Stimulated activated naive CD8-positive, alpha-beta T cell treated with anti-CD3 and anti-CD28 coated beads, Interleukin-15, Interleukin-2, amounts not matched to agents 100 U/mL and 50 U/mL, for 24 hours (primary cell): ENCODE data around the gene PZP.

ENCODE experiments used
- ATAC-seq: fragments of 150-1000 bp; cut with Tn5 transposase; one replicate; pipeline ENCODE4 v1.10.0; 2021
- DNase-seq: peaks from one replicate; pipeline ENCODE4 v3.0.0; 2021

PZP gene

DNA sequence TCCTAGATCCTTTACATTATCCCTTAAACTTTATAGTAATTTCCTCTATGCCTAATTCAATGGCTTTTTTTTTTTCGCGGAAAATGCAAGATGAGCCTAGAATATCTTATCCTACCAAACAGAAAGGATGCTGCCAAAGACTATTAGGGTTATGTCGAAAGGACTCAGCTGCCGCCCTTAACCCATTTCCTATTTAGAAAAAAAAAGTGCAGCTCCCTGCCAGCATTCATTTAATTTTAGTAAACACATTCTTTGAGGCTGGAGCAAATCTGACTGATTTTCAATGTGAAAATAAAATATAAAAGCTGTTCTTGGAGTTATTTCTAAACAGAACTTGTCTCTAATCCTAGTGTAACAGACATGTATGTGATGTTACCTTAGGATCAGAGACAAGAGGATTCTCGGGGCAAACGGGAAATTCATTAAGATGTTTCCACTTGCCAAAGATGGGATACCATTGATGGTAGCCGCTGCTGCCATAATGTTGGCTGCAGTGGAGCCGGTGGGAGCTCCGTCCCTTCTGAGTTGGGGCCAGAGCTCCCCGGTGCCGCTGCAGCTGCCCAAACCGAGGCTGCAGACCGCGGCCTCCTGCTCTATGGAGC, 84.3 kb downstream of the PZP start:
- no peak for DNase-seq
- no peak for ATAC-seq

DNA sequence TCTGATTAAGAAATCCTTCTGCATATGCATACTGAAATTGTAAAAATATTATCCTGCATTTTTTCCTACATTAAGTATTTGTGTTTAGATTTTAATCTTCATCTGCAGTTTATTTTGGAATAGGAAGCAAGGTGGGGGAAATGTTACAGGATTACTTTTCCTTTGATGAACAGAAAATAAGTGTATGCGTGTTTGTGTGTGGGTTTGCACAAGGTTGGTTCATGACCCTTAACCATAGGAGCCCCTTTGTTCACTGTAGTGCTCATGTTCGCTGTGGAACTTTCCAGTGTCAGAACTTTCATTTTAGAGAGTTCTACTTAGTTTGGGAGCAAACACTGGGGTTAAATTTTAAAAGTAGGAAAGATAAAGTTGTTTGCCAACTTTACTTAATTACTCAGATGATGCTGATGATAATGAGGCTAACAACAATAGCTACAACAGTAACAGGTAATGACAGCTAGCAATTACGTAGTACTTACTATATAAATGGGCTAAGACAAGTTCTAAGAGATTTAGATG, 86.0 kb downstream of the PZP start:
- no peak for DNase-seq
- ATAC-seq = no peak

DNA sequence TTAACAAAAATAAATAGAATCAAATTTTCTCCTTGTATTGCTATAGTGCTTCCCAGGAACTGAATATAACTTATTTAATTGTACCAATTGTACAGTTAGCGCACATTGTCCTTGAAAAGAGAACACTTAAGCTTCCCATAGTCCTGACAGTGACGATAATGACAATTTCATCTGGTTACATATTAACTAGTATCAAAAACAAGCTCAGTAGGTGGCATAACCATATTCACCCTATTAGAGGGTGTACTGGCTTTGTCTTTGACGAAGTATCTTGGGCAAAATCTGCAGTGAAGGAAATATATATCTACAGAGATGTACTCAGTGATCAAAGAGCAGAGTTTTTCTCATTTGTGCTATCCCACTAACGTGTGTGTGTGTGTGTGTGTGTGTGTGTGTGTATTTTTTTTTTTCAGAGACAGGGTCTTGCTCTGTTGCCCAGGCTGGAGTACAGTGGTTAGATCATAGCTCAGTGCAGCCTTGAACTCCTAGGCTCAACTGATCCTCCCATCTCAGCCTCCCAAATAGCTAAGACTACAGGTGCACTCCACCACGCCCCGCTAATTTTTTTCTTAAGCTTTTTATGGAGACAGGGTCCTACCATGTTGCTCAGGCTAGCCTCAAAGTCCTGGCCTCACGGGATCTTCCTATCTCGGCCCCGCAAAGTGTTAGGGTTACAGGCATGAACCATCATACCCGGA, 87.6 kb downstream of the PZP start:
- ATAC-seq = no peak
- no peak for DNase-seq

DNA sequence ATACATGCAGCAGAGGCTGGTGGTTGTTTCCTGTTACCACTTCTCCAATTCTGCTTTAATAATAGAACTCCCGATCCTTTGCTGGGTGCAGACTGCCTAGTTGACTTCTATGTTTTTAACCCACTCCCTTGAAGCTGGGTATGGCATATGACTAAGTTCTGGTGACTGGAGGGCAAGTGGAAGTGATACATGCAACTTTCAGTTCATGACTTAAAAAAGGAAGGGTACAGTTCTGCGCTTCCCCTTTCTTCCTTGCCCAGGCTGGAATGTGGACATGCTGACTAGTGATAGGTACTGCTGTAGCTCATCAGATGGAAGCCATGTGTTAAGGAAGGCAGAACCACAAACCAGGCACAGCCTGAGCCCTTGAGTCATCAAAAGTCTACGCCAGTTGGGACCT, 90.0 kb downstream of the PZP start:
- ATAC-seq (peak; percentile 79), DNase-seq (peak; percentile 8)

DNA sequence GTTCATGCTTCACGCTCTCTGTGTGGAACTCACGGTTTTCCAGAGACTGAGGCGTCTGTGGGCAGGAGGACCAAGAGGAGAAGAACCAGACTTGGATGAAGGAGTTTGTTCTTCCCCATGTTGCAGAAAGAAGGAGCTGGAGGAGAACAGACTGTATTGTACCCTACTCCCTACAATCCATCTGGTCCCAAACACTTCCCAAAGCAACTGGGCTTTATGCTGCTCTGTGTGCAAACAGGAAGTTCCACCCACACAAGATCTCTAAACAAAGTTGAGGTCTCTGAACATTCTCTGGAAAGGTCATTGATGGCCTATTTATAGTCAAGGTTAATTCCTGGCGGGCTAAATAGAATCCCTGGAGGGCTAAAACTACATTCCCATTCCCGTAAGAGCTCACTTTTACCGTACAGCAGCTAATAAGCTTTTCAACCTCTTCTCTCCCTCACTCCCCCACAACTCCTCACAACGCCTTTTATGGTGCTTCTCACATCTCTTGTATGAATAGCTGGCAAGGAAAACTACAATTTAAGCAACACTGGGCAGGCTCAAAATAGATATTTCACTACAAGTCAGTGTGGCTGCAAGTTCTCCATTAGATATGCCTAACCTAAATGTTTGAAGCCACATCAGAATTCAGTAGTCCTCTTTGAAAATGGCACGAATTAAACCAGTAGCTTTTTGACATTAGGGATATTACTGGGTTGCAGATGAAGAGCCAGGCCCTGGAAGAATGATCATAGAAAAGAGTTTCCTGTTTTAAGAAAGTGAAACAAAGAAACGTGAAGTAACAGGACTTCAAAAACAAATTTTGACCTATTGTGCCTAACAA, 92.2 kb downstream of the PZP start, which contains the start of gene A2M:
TSS of gene A2M (minus strand) at position 189 of the 829 bp plus-strand sequence. CDS start at position 119, 70 bp downstream.
- ATAC-seq (no peak), DNase-seq (no peak)

DNA sequence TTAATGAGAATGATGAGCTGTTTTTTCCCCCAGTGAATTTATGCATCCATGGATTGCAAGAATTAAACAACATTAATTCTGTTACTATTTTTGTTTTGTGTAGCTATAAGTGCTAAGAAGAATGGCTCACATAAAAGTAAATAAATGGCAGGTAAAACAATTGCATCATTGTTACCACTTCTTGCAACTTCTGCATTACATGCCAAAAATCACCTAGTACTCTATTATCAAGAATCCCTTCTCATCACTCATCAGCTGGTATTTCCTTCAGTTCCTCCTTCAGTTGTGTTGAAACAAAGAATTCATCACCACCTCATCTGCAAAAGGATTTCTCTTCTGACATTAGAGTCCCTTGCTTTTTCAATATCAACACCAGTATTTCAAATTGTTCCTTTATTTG, 93.2 kb downstream of the PZP start:
- ATAC-seq = no peak
- DNase-seq = no peak

DNA sequence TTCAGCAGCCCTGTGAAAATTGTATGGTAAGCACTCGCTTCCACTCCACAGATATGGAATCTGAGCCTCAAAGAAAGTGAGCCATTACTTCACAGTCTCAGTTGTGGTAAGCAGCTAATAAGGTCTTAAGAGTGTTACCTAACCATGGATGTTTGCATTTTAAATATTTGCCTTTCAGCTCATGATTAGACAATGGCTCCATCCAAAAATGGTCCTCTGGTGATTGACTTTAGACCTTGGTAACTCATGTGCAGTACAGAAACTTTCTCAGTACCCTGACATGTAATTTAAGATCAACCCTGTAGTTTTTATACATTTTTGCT, 94.2 kb downstream of the PZP start:
- no peak for DNase-seq
- ATAC-seq = no peak

DNA sequence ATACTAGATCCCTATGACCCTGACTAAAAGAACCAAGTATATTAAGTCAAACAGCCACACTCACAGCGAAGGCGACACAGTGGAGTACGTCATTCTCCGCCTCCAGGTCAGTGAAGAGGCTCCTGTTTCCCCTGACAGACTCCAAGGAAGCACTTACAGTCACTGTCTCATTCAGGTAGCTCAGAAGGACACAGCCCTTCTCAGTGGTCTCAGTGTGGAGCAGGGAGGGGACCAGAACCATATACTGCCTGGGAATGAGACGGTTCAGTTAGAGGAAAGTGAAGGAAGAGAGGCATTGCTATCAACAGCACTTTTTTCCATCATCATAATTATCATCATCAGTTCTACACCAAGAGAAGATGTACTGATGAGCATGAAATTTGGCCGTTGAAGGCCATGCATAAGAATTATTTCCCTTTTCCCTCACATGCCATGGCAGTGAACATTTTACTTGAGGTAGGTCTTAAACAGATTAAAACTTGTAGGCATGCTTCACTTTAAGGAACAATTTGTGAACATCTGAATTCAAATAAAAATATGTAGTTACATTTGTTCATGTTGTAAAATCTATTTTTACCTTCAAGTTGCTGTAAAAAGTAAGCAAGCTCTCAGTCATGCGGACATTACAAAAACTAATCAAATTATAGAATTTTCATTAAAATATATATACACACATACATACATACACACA, 94.8 kb downstream of the PZP start:
- ATAC-seq = no peak

DNA sequence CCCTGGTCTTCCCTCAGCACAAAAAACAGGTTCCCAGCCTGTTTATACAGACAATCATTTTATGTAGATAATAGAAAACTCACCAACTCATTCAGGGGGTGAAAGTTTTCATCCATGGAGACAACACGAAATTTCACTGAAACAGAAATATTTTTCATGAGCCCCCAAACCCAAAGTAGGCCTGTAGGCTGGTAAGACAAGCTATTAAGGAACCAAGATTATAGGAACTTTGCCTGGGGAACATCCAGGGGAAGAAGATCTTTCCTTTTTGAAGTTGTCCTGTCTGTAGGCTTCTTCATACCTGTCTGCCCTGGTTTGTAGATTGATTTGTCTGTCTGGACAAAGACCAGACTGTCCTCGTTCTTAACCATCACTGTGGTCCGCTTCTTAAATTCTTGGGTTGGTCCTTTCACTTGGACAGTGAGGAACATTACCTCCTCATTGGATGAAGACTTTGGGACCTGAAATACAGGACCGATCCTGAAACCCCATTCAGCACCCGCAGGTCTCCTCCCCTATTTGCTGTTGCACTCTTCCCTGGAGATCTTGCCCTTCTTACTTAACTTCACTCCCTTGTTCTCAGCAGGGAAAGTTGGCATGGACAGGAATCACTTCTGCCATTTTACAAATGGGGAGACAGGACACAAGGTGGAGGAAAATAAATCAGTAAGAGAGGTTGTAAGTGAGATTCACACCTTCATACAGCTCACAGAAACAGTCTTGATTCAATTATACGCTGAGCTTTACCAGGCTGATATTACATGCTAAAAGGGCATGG, 95.9 kb downstream of the PZP start:
- no peak for ATAC-seq

More for the DNA sequence above, 94.8 kb downstream of the PZP start:
- no peak for DNase-seq

DNA sequence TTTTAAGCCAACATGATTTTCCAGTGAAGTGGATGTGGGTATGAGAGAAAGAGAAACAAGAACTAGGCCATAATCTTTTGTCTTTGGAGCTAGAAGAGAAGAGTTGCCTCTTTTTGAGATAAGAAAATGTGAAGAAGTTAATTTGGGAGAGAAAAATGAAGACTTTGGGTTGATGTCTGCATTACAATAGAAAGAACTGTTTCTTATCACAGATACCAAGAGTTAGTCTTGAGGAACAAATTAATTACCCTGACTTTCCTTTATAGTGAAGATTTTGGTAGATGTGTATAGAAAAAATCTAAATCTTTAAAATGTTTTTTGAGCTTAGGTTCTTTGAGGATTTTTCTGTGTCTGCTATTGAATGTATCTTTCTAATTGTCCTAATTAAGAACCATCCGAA, 96.7 kb downstream of the PZP start:
- no peak for ATAC-seq
- DNase-seq = no peak

More for the DNA sequence above, 95.9 kb downstream of the PZP start:
- no peak for DNase-seq

DNA sequence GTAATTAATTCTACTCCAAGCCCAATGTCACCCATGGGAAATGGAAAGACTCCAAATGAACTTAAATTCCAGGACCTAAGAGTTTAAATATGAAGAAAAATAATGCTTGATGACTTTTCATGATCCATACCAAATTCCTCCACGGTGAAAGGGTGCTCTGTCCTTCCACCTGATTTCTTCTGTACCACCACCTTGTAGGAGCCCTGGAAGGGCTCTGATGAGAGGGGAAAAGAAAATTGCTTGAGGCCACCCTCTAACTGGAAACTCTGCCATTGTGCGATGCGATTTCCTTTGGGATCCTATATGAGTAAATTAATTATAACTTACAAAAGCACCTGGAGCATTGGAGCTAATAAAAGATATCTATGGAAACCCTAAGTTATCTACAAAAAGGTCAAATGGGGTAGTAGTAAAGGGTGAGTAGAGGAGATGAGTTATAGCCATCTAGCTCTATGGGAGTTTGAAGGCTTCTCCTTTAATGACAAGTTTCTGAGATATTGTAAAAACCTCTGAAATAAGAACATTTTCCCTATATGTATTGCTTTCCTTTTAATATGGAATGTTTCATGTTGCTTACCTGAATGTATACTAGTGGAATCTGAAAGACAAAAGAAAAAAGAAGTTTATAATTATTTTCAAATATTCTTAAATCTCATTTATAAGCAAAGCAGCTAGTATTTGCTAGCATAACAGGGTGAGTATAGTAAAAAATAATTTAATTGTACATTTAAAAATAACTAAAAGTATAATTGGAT, 98.3 kb downstream of the PZP start:
- ATAC-seq (no peak), DNase-seq (no peak)

DNA sequence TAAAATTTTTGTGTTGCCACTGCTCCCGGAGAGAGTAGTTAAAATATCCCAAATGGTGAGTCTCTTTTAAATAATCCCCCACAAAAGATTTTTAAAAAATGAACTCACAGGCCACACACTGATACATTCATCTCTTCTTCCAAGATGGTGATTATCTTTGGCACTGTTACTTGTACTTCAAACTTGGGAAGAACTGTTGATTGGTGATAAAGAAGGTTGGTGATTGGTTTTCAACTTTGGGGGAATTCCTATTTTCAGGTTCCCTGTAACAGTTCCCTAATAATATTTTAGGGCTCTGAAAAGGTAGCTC, 99.0 kb downstream of the PZP start:
- no peak for ATAC-seq
- DNase-seq = no peak

DNA sequence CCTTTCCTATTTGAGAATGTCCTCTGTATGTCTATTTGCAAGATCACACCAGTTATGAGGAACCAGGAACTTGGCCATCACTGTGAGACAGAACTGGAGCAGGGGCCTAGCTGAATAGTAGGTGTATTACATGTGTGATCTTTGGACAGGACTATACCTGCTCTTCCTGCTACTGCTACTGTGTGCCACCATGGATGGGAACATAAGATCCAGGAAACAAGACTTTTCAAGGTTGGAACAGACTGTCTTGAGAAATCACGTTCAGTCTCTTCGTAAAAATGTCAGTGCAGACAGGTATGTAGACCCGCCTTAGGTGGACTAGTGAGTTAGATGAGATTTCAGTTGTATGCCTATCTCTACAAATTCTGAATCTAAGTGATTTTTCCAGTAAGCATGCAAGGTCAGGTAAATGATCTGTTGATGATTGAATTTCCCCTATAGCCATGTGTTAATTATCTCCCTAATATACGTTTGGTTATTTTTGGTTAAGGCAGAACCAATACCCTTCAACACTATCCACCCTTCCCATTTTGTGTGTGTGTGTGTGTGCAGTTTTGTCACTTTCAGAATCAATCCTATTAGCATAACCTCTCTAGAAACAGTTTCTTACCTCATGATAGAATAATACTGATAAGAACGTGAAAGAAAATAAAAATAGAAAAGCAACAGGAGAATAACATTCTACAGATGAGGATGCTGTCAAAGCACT, 99.5 kb downstream of the PZP start:
- ATAC-seq (no peak), DNase-seq (no peak)

DNA sequence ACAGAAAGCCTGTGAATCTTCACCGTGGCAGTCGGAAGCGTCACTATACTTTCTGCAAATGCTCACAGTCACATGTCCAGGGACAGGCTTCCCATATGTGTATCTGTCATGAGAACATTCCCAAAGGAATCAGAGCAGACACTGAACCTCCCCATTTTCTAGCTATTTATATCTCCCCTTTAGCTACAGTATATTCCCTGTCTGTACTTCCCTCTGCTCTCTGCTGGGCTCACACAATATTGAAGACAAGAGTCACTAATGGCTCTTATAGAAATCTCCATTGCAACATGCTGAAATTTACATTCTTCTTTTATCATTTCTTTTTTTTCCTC, 100.7 kb downstream of the PZP start:
- ATAC-seq = no peak
- DNase-seq = no peak

DNA sequence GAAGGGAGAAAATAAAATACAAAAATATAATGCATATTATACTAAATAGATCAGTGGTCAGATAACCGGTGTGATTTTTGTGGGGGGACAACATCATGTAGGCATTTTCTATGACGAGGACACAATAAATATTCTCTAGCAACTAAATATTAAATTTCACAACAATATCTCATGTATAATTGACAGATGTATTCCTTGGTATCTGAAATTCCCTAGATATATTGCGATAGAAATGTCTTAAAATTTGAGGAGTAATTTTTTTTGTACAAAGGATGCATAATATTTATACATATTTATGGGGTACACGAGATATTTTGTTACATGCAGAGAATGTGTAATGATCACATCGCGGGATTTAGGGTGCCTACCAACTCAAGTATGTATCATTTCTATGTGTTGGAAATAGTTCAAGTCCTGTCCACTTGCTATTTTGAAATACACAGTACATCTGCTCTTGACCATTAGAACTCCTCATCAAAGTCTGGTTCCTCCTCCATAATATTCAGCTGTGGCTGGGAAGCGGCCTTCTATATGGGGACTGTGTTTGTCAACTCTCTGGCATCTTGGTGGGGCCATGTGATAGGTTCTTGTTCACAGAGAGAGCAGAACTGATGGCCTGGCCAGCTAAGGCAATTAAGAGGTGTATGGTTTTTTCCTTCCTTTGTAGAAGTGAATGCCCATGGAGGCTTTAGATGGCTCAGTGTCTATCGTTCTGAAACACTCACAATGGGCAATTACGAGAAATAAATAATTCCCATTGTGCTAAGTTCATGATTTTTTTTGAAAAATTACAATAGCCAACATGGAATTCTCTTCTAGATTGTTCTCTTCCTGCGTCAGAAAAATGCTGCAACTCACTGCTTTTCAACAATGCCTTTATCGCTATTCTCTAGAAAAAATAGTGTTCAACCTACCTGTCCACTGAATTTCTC, 101.3 kb downstream of the PZP start:
- no peak for ATAC-seq
- no peak for DNase-seq

DNA sequence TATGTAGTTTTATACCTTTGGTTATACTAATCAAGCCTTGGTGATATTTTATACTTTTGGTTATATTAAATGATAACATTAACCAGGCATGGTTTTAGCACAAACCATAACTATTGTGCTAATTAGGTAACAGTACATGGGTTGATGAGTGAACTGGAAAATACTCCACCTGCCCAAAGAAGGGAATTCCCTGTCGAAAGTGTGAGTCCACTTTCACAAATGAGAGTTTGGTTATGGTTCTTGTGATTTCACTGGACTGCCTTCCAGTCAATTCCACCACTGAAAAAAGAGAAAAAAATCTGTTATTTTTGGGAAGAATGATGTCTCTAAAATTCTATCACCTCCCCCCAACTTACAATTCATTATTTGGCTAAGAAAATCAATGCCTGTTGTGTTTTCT, 102.1 kb downstream of the PZP start:
- ATAC-seq = no peak
- no peak for DNase-seq

DNA sequence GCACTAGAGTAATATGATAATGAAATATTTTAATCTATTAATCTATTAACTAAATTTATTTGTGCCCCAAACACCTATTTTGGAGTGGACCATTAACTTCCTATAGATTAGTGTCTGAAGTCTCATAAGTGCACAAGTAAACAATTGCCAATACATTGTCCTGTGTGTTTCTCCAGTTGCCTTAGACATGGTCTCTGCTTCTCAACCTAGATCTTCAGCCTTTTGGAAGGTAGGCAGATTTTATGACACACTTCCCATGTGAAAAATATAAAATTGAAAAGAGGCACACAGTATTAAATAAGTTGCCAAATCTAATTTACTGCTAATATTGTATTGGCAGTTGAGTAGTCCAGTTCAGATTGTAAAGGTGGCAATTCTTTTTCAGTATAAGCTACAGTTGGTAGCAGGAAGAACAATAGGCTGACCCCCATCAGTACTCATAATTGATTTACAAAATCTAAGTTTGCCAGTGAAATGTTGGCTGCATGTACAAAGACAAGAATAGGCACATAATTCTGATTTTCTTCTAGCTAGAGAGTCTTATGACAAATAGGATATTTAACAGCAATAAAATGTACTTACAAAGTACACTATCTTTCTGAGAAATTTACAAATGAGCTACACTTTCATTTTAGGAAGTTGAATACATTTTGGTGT, 103.3 kb downstream of the PZP start:
- ATAC-seq = no peak
- DNase-seq = no peak

DNA sequence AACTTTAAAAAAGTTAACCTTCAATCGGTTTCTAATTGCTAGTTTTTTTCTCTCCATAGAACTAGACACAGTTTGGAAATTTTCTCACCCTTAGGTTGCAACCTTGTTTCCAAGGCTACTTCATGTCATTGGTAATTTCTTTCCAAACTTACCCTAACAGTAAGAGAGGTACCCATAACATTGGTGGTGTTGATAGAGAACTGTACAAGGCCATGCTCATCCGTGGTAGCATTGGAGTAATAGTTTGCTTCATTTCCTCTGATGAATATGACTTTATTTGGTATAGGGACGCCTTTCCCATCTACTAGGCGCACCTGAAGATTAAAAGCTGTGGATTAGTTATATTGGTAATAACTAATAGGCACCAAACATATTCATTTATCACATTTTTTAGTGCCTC, 104.1 kb downstream of the PZP start:
- no peak for DNase-seq

More for the DNA sequence above, 104.1 kb downstream of the PZP start:
- ATAC-seq = no peak
